BLaER1 (cell line): ENCODE results near the gene VGLL3.
"Not testable (repeated sequence)": the region's sequence is repeated elsewhere in the genome, so short reads cannot be mapped to it uniquely, and the experiment has no call there.

Experiments
- H3K27ac ChIP-seq: shearing (Covaris generic); formaldehyde crosslinking; 2 replicates; pipeline ENCODE4 v1.8.1; 2022
- H3K27me3 ChIP-seq: shearing (Covaris generic); formaldehyde crosslinking; 2 replicates; pipeline ENCODE4 v1.8.1; 2022
- H3K36me3 ChIP-seq: shearing (Covaris generic); formaldehyde crosslinking; 2 replicates; pipeline ENCODE4 v1.8.1; 2022
- H3K4me1 ChIP-seq: shearing (Covaris generic); formaldehyde crosslinking; 2 replicates; pipeline ENCODE4 v1.8.1; 2022
- H3K4me2 ChIP-seq: shearing (Covaris generic); formaldehyde crosslinking; 2 replicates; pipeline ENCODE4 v1.8.1; 2022
- H3K4me3 ChIP-seq: shearing (Covaris generic); formaldehyde crosslinking; 2 replicates; pipeline ENCODE4 v1.8.1; 2022
- H3K9ac ChIP-seq: shearing (Covaris generic); formaldehyde crosslinking; 2 replicates; pipeline ENCODE4 v1.8.1; 2022
- H3K9me3 ChIP-seq: shearing (Covaris generic); formaldehyde crosslinking; 2 replicates; pipeline ENCODE4 v1.8.1; 2022
- H4K20me1 ChIP-seq: shearing (Covaris generic); formaldehyde crosslinking; 2 replicates; pipeline ENCODE4 v1.8.1; 2022
- Cebpa-rat ChIP-seq: shearing (Covaris generic); IDR thresholded peaks from 2 replicates; pipeline ENCODE4 v1.8.1; 2022

Gene VGLL3

DNA sequence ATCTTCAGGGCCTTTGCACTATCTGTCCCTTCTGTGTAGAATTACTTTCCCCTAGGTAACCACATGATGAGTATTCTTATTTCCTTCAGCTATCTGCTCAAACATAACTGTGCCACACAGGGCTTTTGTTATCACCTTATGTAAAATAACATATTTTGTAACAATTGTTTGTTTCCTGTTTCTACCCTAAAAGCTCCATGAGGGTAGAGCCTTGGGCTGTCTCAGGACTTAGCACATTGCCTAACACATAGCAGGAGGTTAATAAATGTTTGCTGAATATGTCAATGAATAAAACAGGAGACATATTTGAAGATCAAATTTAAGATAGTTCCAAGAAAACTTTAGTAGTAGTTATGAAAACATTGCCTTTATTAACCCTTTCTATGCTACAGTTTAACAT lies 14.7 kb downstream of the VGLL3 start:
- H3K4me3 ChIP-seq = no peak overlapping the region
- no peaks in the 10 kb centered on the region for H3K27me3 ChIP-seq
- no peaks in the 10 kb centered on the region for H3K9me3 ChIP-seq
- no peaks in the 10 kb centered on the region for H4K20me1 ChIP-seq
- no peak overlapping the region for H3K27ac ChIP-seq
- TF ChIP-seq Cebpa-rat = no peak
- H3K36me3 ChIP-seq = no peaks in the 10 kb centered on the region
- no peak overlapping the region for H3K9ac ChIP-seq
- H3K4me1 ChIP-seq = no peaks in the 10 kb centered on the region
- H3K4me2 ChIP-seq = no peak overlapping the region

DNA sequence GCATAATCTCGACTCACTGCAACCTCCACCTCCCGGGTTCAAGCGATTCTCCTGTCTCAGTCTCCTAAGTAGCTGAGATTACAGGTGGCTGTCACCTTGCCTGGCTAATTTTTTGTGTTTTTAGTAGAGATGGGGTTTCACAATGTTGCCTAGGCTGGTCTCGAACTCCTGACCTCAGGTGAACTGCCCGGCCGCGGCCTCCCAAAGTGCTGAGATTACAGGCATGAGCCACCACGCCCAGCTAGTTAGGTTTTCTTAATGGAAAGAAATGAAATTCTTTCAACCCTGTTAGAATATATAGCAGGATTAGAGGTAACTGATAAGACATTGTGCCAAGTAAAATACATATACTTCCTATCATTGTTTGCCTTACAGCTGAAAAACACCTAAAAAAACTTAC lies 16.8 kb downstream of the VGLL3 start:
- H3K36me3 ChIP-seq, H3K27me3 ChIP-seq, H3K4me2 ChIP-seq, H3K4me3 ChIP-seq, H4K20me1 ChIP-seq, H3K9me3 ChIP-seq, H3K9ac ChIP-seq, H3K4me1 ChIP-seq, H3K27ac ChIP-seq: not testable (repeated sequence)

DNA sequence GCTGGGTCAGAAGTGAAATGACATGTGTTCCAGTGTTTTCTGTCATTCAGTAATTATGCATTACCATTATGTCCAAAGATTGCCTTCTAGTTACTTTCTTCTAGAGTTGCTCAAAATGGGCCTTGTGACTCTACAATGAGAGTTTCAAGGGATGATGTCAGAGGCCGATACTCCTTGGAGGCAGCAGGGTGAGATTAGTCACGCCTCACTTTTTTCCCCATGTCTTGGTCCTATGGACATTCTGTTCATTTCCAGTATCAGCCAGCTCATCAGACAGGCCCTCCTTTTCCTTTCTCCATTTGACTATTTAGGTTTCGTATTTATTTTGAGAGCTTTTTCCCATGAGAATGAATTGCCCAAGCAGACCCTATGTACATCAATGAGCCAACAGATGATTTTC lies 17.5 kb downstream of the VGLL3 start:
- H3K27me3 ChIP-seq = no peaks in the 10 kb centered on the region
- H3K9ac ChIP-seq = no peak overlapping the region
- H3K36me3 ChIP-seq = no peaks in the 10 kb centered on the region
- no peak overlapping the region for H3K27ac ChIP-seq
- no peaks in the 10 kb centered on the region for H4K20me1 ChIP-seq
- H3K4me2 ChIP-seq = no peak overlapping the region
- H3K4me3 ChIP-seq = no peak overlapping the region
- no peaks in the 10 kb centered on the region for H3K9me3 ChIP-seq
- H3K4me1 ChIP-seq = no peaks in the 10 kb centered on the region
- TF ChIP-seq Cebpa-rat = no peak

DNA sequence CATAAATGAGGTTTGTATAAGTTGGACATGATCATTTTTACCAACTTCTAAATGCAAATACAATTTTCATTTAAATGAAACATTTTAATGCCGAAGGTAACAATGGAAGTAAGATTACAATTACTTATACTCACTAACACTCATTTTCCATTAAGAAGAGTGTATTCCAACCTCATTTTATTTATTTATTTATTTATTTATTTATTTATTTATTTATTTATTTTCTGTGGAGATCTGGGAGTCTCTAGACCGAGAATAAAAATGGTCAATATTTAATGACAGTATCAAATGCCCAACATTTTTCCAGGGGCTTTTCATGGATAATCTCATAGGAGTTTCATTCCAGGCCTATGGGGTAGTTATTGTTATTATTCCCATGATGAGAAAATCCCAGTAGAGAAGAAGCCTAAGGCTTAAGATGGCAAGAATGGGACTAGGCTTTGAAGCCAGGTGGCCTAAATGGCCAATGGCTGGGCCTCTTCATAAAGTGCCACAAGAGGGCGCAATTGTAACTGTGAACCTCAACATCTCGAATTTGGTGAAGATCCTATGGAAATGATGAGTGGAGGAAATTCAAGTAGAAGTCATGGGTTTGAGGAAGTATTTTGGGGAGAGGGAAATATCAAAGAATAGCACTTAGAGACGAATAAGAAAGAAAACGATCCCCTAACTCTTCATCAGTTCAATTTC lies 21.3 kb downstream of the VGLL3 start:
- H4K20me1 ChIP-seq = no peaks in the 10 kb centered on the region
- no peak overlapping the region for H3K4me3 ChIP-seq
- H3K27me3 ChIP-seq = no peaks in the 10 kb centered on the region
- no peak overlapping the region for H3K9ac ChIP-seq
- H3K9me3 ChIP-seq = no peaks in the 10 kb centered on the region
- no peak for TF ChIP-seq Cebpa-rat
- no peak overlapping the region for H3K27ac ChIP-seq
- no peaks in the 10 kb centered on the region for H3K36me3 ChIP-seq
- H3K4me2 ChIP-seq = no peak overlapping the region
- H3K4me1 ChIP-seq = peaks cover 7% of the 10 kb centered on the region; the same call in 1 of the 2 replicates

DNA sequence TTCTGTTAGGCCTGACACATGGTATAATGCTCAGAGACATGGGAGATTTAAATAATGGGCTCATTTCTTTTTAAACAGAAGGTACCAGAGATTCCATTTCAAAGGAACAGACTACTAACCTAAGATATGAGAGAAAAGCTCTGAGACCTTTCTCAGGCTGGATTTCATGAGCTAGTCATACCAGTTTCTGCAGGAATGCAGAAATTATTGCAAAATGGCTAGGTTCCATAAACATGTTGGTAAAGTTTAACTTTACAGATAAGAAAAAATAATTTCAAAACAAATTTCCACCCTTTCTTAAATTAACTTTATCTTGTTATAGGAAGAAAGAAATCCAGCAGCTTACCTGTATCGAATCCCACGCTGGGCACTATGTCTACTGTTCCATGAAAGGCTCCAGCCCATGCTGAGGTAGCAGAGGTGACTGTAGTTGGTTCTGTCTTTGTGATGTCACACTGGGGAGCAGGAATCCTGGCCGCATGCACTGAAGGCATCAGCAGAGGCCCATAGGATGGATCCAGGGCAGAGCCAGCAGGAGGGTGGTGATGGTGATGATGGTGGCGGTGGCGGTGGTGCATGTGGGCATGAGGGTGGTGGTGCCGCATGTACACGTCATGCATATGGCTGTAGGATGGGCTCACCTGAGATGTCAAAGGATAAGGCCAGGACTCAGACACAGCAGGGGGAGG lies 22.6 kb downstream of the VGLL3 start:
- Histone ChIP-seq H3K4me3 (no peak overlapping the region), H3K27ac (no peak overlapping the region), H3K4me2 (no peak overlapping the region), H3K27me3 (no peaks in the 10 kb centered on the region), H3K9me3 (no peaks in the 10 kb centered on the region), H3K36me3 (no peaks in the 10 kb centered on the region), H3K9ac (no peak overlapping the region), H4K20me1 (no peaks in the 10 kb centered on the region), H3K4me1 (peaks cover 7% of the 10 kb centered on the region; the same call in 1 of the 2 replicates)
- TF ChIP-seq Cebpa-rat = no peak

DNA sequence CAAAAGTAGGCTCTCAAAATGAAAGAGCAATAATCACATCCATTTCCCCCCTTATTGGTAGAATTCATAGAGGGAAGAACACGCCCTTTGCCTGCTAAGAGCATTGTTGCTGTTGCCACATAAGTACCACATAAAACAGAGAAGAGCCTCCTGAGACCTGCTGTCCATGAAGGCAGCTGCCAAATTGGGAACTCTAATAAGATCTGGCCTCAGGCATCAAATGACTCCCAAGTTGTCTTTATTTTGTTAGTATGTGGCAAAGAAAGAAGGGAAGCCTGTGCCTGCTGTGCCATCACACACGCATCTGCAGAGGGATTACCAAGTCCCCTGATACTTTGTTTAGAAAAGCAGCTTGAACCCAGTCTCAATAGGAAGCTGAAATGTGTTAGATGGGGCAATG lies 23.9 kb downstream of the VGLL3 start:
- TF ChIP-seq Cebpa-rat = no peak
- H3K27ac ChIP-seq = no peak overlapping the region
- H3K9me3 ChIP-seq = no peaks in the 10 kb centered on the region
- H4K20me1 ChIP-seq = no peaks in the 10 kb centered on the region
- H3K36me3 ChIP-seq = no peaks in the 10 kb centered on the region
- peak overlapping the region; percentile 11; the same call in 1 of the 2 replicates for H3K4me2 ChIP-seq
- no peak overlapping the region for H3K4me3 ChIP-seq
- H3K4me1 ChIP-seq = peaks cover 7% of the 10 kb centered on the region; the same call in 1 of the 2 replicates
- H3K27me3 ChIP-seq = no peaks in the 10 kb centered on the region
- H3K9ac ChIP-seq = no peak overlapping the region

DNA sequence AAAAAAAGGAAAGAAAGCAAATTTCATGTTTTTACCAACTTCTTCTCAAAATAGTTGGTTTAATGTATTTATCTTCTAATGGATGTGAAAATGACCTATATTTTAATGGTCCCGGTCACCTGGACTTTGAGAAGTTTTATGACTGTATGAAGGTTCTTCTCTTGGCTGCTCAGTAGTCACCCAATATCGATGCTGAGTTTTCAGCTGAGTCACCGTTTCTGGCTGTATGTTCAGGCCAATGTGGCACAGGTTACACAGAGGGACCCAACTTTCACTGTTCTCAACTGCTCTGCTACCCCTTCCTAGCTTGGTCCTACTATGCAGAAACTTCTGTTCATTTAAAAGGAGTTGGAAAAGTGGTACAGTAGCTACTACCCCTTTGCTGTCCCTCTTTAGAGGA lies 25.8 kb downstream of the VGLL3 start:
- Histone ChIP-seq H3K27me3 (no peaks in the 10 kb centered on the region), H3K4me2 (no peak overlapping the region), H3K36me3 (no peaks in the 10 kb centered on the region), H3K9me3 (no peaks in the 10 kb centered on the region), H4K20me1 (no peaks in the 10 kb centered on the region), H3K4me1 (peaks cover 7% of the 10 kb centered on the region; the same call in 1 of the 2 replicates), H3K4me3 (no peak overlapping the region), H3K9ac (no peak overlapping the region), H3K27ac (no peak overlapping the region)
- no peak for TF ChIP-seq Cebpa-rat

DNA sequence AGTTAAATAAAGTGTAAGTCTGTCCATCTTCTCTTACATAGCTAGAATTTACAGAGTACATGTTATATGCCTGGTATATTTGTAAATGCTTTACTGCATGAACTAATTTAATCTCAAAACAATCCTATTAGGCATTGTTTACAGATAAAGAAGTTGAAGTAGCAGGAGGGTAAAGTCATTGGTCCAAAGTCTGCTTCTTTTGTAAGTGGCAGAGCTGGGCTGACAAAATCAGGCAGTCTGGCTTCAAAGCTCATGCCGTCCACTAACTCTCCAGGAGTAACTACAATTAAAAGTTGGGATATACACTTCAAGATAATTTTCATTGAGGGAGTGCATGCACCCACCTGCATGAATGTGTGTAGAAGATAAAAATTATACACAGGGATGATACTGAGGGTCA lies 27.3 kb downstream of the VGLL3 start:
- no peak overlapping the region for H3K4me2 ChIP-seq
- H3K4me1 ChIP-seq = peaks cover 7% of the 10 kb centered on the region; the same call in 1 of the 2 replicates
- H3K4me3 ChIP-seq = no peak overlapping the region
- H3K27me3 ChIP-seq = no peaks in the 10 kb centered on the region
- TF ChIP-seq Cebpa-rat = no peak
- H3K9ac ChIP-seq = no peak overlapping the region
- H3K36me3 ChIP-seq = no peaks in the 10 kb centered on the region
- no peaks in the 10 kb centered on the region for H3K9me3 ChIP-seq
- H4K20me1 ChIP-seq = no peaks in the 10 kb centered on the region
- no peak overlapping the region for H3K27ac ChIP-seq

DNA sequence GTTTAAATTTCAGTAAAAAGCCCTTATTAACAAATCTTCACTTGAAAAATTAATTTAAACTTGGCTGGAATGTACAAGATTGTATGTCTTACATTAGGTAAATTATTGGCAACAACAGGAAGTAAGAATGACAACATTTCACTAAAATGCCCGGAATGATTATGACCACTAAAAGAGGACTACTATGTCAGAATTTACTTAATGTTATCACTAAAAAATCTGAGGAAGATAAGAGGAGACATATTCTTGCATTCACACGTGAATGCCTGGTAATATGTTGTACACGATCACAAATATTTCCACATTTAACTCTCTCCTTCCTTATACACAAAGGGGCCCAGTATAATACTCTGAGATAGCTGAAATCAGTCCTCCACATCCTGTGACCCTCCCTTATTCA lies 29.7 kb downstream of the VGLL3 start:
- Histone ChIP-seq H4K20me1 (no peaks in the 10 kb centered on the region), H3K27me3 (no peaks in the 10 kb centered on the region), H3K4me3 (no peak overlapping the region), H3K9ac (no peak overlapping the region), H3K27ac (no peak overlapping the region), H3K4me1 (no peaks in the 10 kb centered on the region), H3K36me3 (no peaks in the 10 kb centered on the region), H3K9me3 (no peaks in the 10 kb centered on the region), H3K4me2 (no peak overlapping the region)
- no peak for TF ChIP-seq Cebpa-rat

DNA sequence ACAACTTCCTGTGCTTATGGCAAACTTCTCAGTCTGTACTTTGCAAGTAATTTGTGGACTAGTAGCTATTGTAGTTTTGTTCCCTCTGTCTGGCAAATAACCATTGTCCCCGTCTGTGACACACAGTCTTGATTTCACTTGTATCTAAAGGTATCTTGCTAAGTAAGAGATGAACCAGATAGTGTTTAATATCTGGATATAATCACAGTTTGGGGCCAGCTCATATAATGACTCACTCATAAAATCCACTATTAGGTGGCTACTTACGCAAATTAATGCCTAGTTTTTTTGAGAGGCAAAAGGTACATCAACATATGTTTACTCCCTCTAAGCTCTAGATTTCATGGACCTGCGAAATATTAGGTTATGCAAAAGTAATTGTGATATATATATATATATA lies 30.4 kb downstream of the VGLL3 start:
- Histone ChIP-seq H3K4me2 (no peak overlapping the region), H3K36me3 (no peaks in the 10 kb centered on the region), H3K4me1 (no peaks in the 10 kb centered on the region), H3K9ac (no peak overlapping the region), H4K20me1 (no peaks in the 10 kb centered on the region), H3K9me3 (no peaks in the 10 kb centered on the region), H3K4me3 (no peak overlapping the region), H3K27ac (no peak overlapping the region), H3K27me3 (no peaks in the 10 kb centered on the region)
- TF ChIP-seq Cebpa-rat = no peak

DNA sequence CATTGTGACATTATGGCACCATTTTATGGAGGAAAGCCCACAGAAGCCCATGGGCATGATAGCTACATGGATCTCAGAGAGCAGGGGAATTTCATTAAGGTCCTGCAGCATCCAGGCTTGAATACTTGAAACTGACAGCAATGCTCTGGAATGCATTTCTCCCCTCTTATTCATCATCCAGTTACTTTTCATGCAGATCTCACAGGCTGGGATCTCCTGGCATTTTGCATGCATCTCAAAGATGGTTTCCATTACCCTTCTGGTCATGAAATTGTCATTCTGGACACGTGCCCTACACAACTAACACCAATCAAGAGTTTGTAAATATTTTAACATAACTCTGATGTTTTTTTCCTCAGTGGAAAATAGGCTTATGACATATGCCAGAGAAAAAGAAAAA lies 32.4 kb downstream of the VGLL3 start:
- H3K4me1 ChIP-seq = no peaks in the 10 kb centered on the region
- H3K27me3 ChIP-seq = no peaks in the 10 kb centered on the region
- no peak overlapping the region for H3K9ac ChIP-seq
- no peaks in the 10 kb centered on the region for H3K9me3 ChIP-seq
- no peaks in the 10 kb centered on the region for H3K36me3 ChIP-seq
- no peaks in the 10 kb centered on the region for H4K20me1 ChIP-seq
- no peak overlapping the region for H3K4me3 ChIP-seq
- no peak for TF ChIP-seq Cebpa-rat
- no peak overlapping the region for H3K4me2 ChIP-seq
- H3K27ac ChIP-seq = no peak overlapping the region
